ENCODE results near the gene IQSEC2. TPM values are rescaled to one million over a fixed set of nuclear protein-coding genes. Genes with fewer than 3 reads are reported as not detected.

Gene IQSEC2
- 11.1 TPM for total RNA-seq

DNA sequence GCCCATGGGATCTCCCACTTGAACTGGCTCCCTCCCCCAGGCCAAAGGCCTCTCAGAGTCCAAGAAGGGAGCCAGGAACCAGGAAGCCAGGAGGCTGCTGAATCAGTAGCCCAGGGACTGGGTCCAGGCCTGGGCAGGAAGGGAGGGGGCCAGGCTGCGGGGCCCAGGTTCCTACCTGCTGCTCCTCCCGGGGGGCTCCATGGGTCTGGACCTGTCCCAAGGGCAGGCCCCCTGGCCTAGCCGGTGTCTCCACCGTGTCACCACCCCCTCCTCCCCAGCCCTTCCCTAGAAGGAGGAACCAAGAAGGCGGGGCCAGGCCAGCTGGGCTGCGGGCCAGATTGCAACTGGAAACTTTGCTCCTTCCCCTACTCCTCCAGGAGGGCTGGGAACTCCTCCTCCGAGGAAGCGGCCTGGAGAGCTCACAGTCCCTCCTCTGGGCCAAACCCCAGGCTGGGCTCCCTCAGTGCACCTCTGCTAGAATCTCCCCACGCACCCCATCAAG, at the start of gene IQSEC2:
TSS of gene IQSEC2 (minus strand) at position 264 of the 502 bp plus-strand sequence.

DNA sequence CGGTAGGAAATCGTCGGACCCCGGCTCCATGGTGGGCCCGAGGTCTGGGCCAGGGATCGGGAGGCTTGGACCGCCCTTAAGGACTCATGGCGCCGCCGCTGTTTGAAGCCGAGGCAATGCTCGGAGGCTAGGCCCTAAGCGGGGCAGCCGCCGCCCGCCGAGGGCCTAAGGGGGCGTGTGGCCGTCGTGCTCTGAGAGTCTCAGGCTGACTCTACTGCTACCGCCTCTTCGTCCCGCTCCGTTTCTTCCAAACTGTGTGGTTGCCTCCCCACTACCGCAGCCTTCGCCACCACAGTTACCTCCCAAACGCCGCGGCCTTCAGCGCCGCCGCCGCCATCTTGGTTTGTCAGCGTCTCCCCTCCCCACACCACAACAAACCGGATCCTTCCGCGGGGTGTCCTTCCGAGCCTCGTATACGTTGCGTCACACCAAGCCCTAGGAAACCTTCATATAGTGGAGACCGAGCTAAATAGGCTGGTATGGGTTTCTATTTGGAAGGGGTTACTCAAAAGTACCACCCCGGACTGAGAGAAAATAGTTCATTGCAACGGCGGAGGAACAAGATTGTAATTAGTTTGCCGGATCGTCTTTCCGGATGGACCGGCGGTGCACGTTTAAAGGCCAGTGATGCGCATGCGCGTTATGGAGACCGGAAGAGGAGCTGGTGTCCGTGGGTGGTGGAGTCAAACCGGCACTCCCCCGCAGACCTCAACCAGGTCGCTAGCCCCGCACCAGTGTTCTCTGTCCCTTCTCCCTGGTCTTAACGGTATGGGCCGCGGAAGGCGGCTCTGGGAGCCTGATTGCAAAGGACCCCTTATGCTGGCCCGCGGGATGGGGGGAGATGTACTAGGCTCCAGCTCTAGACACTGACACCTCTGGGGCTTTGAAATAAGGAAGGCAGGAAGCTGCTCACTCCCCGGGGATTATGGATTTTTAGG, 56.3 kb downstream of the IQSEC2 start, which contains the start of gene KDM5C:
TSS of gene KDM5C (minus strand) at position 348 of the 938 bp plus-strand sequence. CDS start at position 30, 318 bp downstream.

Small RNA genes lying within 50 kb of the gene (small RNA-seq; reads per million reads assigned to genes)
- gene RF00019, result not detected

Other genes with a start within 250 kb of the IQSEC2 start
- gene GPR173, start 232.8 kb downstream of the IQSEC2 start, total RNA-seq, result 27.0 TPM
- 28.4 TPM for gene TSPYL2, start 199.2 kb downstream of the IQSEC2 start, total RNA-seq
- 34.4 TPM for gene KANTR, start 187.4 kb downstream of the IQSEC2 start, total RNA-seq
- gene KDM5C, start 56.4 kb downstream of the IQSEC2 start, total RNA-seq, result 74.5 TPM
- 21.5 TPM for gene SMC1A, start 141.1 kb upstream of the IQSEC2 start, total RNA-seq
- 3.5 TPM for gene RIBC1, start 141.3 kb upstream of the IQSEC2 start, total RNA-seq
- gene HSD17B10, start 152.8 kb upstream of the IQSEC2 start, total RNA-seq, result 35.3 TPM

Data from diencephalon (tissue), 1 donor.